Measurements from ENCODE around the gene TMEM52.
A peak's percentile ranks its signal among the peaks of the same experiment; 100 is the strongest.

TMEM52 gene

GRCh38 chr1:1917995-1918900 lies 831 bp downstream of the TMEM52 start:
- no peak for DNase-seq (ENCODE audit: low read depth, low spot score)
- peak overlapping the region; percentile 44; the same call in 1 of the 2 replicates for H3K4me3 ChIP-seq (ENCODE audit: low read length)

DNA sequence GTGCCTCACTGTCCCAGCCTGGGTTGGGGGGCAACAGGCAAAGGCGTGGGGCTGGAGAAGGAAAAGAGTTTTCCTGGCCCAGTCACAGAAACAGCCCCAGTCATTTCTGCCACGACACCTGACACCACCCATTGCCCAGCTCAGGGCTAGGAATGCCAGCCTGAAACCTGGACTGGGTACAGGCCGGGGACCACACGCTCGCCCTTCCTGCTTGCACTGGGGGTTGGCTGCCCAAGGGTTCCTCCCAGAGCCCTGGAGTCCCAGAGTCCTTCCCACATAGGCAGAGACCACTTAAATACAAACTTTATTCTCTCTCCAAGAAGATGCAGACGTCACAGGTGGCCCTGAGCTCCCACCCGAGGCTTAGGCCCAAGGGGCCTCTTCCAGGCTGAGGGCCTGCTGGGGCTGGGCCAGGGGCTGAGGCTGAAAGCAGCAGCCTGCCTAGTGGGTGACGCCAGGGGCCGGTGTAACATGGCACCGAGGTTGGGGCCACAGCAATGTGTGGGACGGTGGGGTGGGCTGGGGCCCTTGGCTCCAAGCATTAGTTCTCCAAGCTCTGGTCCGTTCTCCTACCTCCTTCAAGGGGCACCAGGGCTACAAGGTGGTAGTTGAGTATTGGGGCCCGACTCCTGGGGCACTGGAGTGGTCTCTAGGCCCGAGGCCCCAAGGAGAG lies 1.6 kb downstream of the TMEM52 start:
- DNase-seq (ENCODE audit: low read depth, low spot score): no peak

GRCh38 chr1:1916851-1917251 lies 2.2 kb downstream of the TMEM52 start:
- H3K4me3 ChIP-seq (ENCODE audit: low read length): no peak overlapping the region
- no peak for DNase-seq (ENCODE audit: low read depth, low spot score)

More for the DNA sequence above, 1.6 kb downstream of the TMEM52 start:
- no peak overlapping the region for H3K4me3 ChIP-seq (ENCODE audit: low read length)

DNA sequence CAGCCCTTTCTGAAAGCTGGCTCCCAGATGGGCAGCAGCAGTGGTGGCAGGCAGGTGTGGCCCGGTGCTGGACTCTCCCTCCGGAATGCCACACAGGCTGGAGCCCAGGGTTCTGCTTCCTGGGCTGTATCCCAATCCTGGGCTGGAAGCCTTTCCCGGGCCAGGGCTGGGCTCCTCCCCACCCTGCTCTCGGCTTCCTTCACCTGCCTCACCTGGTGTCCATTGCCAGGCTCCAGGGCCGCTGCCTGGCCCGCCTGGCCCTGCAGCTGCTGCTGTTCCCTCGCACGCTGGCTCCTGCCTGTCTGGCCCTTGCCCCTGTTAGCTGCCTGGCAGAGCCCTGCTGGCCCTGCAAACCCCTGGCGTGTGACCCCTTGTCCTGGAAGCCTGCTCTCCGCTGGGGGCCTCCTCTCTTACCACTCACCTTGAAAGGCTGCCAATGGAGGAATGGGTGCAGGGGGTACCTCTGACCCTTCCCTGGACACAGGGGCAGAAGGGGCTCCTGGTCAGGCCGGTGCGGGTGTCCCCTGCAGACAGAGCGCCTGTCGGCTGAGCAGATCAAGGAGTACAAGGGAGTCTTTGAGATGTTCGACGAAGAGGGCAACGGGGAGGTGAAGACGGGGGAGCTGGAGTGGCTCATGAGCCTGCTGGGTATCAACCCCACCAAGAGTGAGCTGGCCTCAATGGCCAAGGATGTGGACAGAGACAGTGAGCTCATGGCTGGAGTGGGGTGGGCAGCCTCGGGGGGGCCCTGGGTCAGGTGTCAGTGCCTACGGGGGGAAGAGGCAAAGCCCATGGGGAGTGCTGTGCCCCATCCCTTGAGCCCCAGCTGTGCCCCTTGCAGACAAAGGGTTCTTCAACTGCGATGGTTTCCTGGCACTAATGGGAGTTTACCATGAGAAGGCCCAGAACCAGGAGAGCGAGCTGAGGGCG lies 2.9 kb downstream of the TMEM52 start:
- DNase-seq (ENCODE audit: low read depth, low spot score): no peak
- no peak overlapping the region for H3K4me3 ChIP-seq (ENCODE audit: low read length)

DNA sequence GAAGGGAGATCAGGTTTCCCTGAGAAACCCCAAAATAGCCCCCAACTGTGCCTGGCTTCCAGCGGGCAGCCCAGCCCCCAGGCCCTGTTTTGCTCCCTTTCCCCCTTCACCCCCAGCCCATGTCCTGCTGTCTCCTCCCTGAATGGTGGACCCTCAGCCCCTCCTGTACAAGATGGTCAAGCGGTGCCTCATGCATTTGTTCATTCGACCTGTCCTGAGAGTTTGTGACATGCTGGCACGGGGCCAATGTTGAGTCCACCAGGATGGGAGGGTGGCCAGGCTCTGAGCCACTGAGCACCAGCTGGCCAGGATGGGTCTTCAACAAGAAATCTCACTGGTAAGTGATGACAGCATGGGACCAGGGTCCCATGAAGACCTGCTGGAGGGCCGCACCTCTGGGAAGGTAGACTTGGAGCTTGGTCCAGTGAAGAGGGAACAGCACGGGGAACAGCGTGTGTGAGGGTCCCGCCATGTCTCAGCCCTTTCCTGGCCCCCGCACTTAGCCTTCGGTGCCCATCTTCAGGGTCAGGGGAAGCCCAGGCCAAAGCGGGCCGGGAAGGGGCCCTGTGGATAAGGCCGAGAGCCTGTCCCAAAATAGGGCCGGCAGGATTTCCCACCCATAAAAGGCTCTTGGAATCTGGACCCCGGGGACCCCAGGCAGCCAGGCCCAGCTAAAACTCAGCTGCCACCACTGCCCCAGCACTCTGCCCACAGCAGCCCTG lies 3.9 kb downstream of the TMEM52 start, which contains the start of gene CALML6:
CALML6 (plus strand) TSS at position 290 of the 722 bp plus-strand sequence; CDS start at position 311, 21 bp downstream.
- no peak within 1 kb of the TSS for H3K4me3 ChIP-seq (ENCODE audit: low read length)
- no peak for DNase-seq (ENCODE audit: low read depth, low spot score)

DNA sequence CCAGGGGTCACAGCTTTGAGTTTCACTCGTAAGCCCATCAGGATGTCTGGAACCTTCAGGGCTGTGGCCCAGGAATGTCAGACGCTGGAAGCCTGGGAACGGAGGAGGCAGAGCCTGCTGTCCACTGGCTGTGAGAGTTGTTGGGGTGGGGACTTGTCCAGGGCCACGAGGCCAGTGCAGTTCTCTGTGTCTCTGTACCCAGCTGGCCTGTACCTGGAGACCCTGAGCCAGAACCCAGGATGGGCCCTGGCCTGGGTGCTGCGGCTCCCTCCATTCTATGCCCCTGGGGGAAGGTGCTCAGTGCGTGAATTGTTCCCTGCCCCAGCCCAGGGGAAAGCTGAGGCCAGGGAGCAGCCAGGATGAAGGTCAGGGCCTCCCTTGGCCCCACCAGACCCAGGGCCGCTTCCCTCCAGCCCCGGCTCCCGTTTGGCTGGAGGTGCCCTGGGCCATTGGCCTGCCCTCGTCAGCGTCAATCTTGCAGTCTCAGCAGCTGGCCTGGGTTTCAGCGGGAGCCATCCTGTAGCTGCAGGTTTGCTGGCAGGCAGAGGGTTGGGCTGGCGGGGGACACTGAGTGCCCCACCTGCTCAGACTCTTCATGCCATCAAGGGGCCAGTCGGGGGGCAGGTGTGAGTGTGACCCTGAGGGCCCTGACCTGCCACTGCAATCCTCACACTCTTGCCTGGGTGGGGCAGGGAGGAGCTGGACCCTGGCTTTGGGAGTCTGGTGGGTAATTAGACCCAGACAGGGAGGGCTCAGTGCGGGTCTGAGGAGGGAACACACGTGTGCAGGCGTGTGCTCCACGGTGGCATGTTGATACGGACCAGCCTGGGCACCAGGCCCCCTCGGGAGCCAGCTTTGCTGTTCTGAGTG lies 4.7 kb downstream of the TMEM52 start:
- DNase-seq (ENCODE audit: low read depth, low spot score): no peak
- H3K4me3 ChIP-seq (ENCODE audit: low read length): no peak overlapping the region

- H3K4me3 ChIP-seq (ENCODE audit: low read length): no peak overlapping the region
- no peak for DNase-seq (ENCODE audit: low read depth, low spot score)
Measured at GRCh38 chr1:1911350-1912041, 7.6 kb downstream of the TMEM52 start.

- no peak for DNase-seq (ENCODE audit: low read depth, low spot score)
Measured at GRCh38 chr1:1910651-1911331, 8.3 kb downstream of the TMEM52 start.

DNA sequence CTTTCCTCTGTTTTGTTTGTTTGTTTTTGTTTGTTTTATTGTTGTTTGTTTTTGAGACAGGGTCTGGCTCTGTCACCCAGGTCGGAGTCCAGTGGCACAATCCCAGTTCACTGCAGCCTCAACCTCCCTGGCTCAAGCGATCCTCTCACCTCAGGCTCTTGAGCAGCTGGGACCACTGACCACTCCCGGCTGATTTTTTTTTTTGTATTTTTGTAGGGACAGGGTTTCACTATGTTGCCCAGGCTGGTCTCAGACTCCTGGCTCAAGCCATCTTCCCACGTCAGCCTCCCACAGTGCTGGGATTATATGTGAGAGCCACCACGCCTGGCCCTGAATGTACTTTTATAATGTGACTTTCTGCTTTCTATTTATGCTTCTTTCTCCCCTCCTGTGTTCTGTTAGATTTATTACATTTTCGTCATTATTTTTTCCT lies 9.0 kb downstream of the TMEM52 start:
- no peak overlapping the region for H3K4me3 ChIP-seq (ENCODE audit: low read length)
- no peak for DNase-seq (ENCODE audit: low read depth, low spot score)

More at GRCh38 chr1:1910651-1911331, 8.3 kb downstream of the TMEM52 start:
- no peak overlapping the region for H3K4me3 ChIP-seq (ENCODE audit: low read length)

- DNase-seq (ENCODE audit: low read depth, low spot score): no peak
- peak overlapping the region; percentile 64 for H3K4me3 ChIP-seq (ENCODE audit: low read length)
Measured at GRCh38 chr1:1908506-1908791, 10.6 kb downstream of the TMEM52 start.

DNA sequence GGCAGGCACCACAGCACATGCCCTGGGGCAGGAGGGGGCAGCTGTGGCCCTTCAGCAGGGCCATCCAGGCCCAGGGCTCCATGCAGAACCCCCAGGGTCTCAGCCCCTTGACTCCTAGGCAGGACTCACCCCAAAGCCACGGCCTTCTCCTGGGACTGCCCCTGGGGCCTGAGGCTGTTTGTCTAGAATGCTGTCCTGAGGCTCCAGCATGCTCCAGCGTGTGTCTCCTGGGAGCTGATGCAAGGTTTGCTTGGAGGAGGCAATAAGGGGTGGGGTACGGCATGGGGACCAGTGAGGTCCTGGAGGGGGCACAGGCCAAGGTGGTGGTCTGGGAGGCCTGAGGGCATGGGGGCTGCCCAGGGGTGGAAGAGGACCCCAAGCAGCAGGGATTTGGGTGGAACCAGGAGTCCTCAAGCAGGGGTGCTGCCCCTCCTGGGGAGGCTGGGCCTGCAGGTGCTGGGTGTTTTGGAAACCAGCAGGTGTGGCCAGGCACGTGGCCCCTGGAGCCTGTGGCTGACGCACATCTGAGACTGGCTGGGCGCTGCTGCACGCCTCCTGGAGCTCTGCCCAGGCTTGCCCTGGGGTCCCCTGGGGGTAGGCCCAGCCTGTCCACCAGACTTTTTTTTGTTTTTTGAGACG lies 11.9 kb downstream of the TMEM52 start:
- DNase-seq (ENCODE audit: low read depth, low spot score): no peak
- no peak overlapping the region for H3K4me3 ChIP-seq (ENCODE audit: low read length)

DNA sequence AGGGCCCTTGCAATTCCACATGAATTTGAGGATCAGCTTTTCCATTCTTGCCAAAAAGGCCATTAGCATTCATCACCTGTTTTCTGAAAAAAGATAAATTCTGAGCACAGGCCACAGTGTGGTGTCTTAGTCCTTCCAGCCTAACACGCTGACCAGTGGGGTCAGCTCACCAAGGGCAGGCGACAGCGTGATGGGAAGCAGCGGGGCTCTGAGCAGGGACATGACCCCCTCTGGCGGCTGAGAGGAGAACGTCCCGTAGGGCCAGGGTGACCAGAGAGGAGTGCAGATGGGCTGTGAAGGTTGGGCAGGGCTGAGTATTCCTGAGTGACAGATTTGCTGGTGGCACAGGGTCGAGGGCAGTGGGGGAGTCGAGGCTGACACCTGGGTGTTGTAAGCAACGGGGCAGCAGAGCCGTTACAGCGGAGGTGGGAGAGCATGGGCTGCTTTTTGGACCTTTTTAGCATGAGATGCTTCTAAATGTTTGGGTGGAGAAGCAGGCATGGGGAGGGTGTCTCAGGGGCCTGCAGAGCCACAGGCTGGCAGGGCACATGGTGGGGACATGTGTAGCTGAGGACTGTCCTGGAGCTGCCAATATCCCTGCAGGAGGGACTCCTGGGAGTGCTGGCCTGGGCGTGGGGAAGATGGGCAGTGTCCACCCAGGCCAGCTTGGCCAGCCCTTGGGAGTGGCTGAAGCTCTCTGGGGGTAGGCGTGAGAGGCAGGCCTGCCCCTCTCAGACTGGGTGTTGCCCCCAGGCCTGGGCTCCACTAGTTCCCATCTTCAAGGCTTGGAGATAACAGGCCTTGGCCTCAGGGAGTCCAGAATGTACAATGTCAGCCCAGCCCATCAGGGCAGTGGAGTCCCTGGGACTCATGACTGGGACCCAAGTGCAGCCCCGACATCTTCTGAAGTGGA lies 12.6 kb downstream of the TMEM52 start:
- no peak overlapping the region for H3K4me3 ChIP-seq (ENCODE audit: low read length)
- DNase-seq (ENCODE audit: low read depth, low spot score): no peak

- no peak for DNase-seq (ENCODE audit: low read depth, low spot score)
- no peak overlapping the region for H3K4me3 ChIP-seq (ENCODE audit: low read length)
Measured at GRCh38 chr1:1903224-1903623, 15.9 kb downstream of the TMEM52 start.

GRCh38 chr1:1901641-1902294 lies 17.3 kb downstream of the TMEM52 start:
- no peak for DNase-seq (ENCODE audit: low read depth, low spot score)
- H3K4me3 ChIP-seq (ENCODE audit: low read length): no peak overlapping the region
